Erythroblast (primary cell): ENCODE results near the gene ELANE.

Source experiments
- GATA1 ChIP-seq: IDR thresholded peaks from 2 replicates; pipeline ENCODE4 v1.6.1; 2011; ENCODE audit warnings: low read depth, mild to moderate bottlenecking, control low read depth, low read length, moderate library complexity
- POLR2A ChIP-seq: IDR thresholded peaks from 2 replicates; pipeline ENCODE4 v1.6.1; 2011; ENCODE audit warnings: mild to moderate bottlenecking, low read length

DNA sequence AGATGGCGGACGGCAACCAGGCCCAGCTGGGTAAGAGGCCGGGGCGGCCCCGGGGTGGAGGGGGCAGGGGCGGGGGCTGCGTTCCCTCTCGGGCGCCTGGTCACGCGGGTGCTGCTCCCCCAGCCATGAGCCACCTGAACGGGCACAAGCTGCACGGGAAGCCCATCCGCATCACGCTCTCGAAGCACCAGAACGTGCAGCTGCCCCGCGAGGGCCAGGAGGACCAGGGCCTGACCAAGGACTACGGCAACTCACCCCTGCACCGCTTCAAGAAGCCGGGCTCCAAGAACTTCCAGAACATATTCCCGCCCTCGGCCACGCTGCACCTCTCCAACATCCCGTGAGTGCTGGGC, 43.7 kb upstream of the ELANE start:
- TF ChIP-seq POLR2A (no peak), GATA1 (no peak)
